Dermis blood vessel endothelial cell (primary cell): ENCODE data around the gene RSPH4A. TPM values are rescaled to one million over a fixed set of nuclear protein-coding genes. Genes with fewer than 3 reads are reported as not detected.
"Not testable (repeated sequence)": the region's sequence is repeated elsewhere in the genome, so short reads cannot be mapped to it uniquely, and the experiment has no call there.

Source experiments
- DNase-seq: peaks from one replicate; pipeline ENCODE4 v3.0.0; 2010
- total RNA-seq: library from RNA; depleted of rRNA; stranded (reverse); fragments of >200 nt; gene quantifications from 2 replicates; pipeline ENCODE4 v1.2.3, GENCODE V29; 2014

The RSPH4A gene
- 0.47 and 0.68 TPM in 2 replicates for total RNA-seq

DNA sequence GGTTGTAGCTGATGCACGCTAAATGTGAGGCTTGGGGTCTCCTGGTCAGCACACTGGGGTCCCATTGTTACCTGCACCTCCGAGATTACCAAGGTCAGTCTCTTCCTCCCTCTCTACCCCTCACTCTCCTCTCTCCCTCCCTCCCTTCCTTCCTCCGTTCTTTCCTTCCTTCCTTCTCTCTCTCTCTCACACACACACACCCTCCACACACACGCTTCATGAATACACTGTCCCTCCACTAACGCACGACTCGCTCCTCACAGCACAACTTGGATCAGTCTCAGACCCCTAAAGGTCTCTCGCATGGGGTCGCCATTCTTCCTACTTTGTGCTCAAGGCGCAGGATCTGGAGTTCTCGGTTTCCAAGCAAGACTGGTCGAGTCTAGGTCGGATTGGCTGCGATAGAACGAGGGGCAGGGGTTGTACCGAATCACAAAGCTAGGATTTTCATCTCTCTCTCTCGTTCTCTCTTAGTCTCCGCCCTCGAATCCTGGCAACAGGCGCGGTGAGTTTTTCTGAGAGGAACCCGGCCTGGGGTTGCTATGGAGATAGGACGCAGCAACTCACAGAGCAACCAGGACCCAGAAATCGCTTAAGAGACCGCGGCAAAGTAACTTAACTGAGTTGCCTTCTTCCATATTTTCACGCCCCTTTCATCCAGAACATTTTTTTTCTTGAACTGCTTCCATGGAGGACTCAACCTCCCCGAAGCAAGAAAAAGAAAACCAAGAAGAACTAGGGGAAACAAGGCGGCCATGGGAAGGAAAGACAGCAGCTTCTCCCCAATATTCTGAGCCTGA is at the start of gene RSPH4A:
Gene RSPH4A, plus strand, starts transcription at position 543 of the 800 bp plus-strand sequence. Its CDS starts 145 bp downstream, at position 688.
- DNase-seq = peak; percentile 96

DNA sequence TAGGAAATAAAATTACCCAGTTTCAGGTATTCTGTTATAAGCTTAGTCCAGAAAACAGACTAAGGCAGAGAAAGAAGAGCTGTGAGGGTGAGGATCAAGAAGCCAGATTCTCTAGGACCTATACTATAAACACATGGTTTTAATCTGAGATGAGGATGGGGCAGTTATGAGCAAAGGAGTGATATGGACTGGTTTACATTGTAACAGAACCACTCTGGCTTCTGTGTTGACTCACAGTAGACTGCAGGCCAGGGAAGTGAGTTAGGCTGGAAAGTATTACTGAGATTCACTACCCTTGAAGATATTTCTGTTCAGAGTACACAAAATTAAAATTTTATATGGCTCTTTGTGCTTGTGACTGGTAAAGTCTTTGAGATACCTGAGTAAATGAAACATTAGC is 48.2 kb upstream of the RSPH4A start:
- DNase-seq = no peak

DNA sequence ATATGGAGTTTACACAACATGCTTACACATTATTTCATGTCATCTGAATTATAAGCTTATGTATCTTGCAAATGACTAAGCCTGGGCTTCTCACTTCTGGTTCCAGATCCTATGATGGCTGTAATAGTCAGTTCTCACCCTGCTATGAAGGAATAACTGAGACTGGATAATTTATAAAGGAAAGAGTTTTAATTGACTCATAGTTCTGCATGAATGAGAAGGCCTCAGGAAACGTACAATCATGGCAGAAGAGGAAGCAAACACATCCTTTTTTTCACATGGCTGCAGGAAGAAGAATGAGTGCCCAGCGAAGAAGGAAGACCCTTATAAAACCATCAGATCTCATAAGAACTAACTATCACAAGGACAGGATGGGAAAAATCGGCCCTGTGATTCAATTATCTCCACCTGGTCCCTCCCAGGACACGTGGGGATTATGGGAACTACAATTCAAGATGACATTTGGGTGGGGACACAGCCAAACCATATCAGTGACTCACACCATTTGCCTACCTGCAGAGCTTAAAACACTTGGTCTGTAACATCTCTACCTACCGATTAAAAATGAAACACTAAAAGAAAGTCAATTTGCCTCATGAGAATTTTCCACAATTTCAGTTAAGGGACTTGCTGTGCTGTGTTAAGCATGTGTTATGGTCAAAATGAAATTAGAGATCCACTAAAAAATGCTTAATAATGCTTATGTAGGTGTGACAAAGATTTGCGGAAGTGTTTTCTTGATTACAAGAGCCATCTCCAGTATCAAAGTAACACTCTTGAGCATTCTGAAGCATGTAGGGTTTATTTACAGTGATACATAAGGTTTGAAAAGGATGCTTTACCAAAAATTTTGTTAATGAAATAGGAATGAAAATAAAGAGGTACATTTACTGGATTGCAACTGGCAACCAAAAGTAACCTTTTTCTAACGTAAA is 47.2 kb upstream of the RSPH4A start:
- DNase-seq = peak; percentile 19

DNA sequence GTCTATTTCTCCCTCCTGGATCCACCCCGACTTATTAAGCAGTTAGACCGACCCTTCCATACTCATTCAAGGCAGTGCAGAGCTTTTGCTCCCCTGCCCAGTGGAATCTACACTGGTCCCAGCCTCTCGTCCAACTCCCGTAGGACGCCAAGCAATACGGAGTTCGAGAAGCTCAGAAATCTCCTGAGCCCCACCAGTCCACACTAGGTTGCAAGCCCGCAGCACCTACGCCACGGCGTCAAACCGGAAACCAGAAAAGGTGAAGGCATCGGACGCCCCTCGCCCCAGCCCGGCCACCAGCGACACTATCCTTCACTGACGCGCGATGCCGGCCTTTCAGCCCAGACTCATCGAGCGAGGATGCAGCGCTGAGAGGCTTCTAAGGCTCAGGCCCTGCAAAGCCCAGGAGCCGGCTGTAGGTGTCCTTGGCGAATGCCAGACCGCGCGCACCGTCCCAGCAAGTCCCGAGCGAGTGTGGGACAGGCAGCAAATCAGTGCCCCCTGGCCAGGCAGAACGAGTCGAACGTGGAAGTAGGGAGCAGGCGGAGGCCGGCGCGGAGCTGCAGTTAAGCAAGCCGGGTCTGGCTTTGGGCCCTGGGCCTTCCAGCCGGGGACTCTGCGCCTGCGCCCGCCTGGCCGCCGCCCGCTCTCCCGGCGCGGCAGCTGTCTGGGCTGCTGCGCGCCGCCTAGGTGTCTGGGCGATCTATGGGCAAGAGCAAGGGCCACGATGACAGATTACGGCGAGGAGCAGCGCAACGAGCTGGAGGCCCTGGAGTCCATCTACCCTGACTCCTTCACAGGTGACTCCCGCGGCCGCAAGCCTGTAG is 45.2 kb upstream of the RSPH4A start, which contains the start of gene RWDD1:
Gene RWDD1, plus strand, starts transcription at position 649 of the 827 bp plus-strand sequence. Its CDS starts 79 bp downstream, at position 728.
- DNase-seq = peak; percentile 100

DNA sequence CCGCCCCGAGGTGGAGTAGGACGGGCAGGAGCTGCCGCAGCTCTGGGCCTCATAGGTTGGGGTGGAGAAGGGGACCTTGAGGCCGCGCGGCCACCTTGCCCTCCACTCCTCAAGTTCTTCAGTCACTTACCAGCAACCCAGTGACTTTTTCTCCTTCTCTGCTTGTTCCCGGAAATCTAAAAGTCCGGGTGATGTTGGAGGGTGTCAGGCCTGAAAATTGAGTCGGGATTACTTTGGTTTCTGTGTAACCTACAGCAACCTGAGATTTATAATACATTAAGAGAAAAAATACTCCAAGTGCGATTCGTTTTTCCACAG is 44.6 kb upstream of the RSPH4A start:
- DNase-seq = no peak

DNA sequence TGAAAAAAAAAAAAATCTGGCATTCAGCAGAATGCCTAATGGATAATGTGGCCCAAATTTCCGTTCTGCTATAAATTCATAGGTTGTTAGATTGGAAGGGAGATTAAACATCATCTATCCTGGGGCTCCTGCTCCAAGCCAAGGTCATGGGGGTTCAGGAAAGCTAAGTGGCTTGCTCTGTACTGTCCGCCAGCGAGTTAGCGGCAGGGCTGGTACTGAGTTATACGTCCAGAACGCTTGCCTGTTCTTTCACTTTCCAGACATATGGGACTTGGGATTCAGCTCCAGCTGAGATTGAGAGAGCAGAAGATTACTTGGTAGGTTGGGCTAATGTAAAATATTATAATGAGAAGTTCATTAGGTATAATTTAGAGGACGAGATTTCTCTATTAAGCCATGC is 44.1 kb upstream of the RSPH4A start:
- peak; percentile 61 for DNase-seq

DNA sequence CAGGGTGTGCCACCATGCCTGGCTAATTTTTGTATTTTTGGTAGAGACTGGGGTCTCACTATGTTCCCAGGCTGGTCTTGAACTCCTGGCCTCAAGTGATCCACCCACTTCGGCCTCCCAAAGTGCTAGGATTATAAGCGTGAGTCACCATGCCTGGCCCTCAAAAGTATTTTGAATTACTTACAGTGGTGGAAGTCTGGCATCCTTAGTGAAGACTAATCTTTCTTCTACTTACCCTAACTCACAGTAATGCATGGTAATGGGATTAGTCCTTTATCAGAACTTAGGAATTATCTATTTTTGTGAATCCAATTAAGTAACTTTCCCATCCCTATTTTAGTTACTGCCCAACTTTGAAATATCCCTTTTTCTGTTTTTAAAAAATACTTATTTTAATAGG is 41.1 kb upstream of the RSPH4A start:
- no peak for DNase-seq

DNA sequence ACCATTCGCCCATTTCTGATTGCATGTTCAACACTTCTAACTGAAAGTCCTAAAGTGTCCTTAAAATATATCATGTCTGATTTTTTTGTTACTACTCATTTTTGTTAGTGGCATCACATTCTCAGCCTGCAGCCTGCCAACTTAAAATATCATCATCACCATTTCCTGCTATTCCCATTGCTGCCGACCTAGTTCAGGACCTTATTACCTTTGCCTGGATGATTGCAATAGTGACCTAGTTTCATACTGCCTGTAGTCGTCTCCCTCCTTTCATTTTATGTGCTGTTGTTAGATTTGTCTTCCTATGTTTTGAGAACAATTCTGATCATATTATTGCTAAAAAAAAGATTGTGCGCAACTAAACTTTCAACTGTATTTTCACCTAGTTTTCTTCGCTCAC is 38.8 kb upstream of the RSPH4A start:
- no peak for DNase-seq

DNA sequence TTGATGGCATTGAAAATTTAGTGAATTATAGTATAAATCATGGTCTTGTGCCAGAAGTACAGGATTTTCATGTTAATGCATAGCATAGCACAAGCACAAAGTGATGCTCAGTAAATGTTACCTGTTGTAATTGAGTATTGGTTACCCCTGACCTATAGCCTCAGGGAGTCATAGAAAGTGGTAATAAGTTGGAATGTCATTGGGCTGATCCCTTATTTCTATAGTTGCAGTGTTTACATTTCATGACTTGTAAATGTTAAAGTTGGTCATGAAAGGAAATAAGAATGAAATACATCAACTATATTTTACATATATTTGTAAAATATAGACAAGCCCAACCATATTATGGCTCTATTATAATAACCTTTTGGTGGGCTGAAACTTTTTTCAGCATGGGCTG is 37.9 kb upstream of the RSPH4A start:
- no peak for DNase-seq

DNA sequence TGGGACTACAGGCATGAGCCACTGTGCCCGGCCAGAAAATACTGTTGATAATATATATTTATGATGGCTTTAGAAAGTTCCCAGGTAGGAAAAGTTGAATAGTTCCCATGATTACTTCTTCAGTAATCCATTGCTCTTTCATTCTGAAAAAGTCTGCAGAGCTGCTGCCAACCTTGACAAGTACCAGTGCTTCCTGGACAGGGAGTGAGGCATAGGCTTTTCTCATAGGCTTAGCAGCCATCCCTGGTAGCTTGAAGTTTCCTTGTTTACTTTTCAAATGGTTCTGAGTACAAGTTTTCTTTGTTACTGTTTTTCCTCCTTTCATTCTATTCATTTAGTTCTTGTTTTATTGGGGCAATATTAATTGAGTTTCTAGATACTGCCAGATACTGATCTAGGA is 37.1 kb upstream of the RSPH4A start:
- DNase-seq = no peak

DNA sequence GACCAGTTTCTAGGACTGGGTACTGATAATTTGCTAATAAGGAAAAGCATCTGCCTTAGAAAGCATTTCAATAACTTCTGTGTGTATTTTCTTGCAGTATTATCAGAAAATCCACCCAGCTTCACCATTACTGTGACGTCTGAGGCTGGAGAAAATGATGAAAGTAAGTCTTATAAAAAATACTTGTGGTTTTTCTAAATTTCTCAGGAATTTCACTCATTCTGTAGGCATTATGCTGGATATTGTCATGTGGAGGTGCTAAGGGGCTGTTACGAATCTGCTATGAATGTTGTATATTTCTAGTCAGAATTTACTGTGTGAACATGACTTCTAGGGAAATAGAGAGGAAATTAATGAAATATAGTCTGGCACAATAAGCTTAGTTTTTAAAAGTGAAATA is 36.1 kb upstream of the RSPH4A start:
- no peak for DNase-seq

DNA sequence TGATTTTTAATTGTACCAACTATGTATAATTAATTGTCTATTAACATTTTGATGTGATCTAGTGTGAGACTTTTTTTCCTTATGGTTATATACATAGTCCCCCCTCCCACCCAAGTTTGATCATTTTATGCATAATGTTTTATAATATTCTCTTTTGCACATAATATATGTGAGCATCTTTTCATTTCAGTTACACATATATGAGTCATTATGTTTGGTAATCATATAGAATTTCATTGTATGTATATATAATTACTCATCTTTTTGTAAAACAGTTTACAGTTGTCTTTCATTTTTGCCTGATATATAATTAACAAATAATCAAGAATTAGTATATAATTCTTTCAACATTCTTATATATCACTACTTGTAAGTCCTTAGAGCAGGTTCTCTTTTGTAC is 30.0 kb upstream of the RSPH4A start:
- DNase-seq = no peak

DNA sequence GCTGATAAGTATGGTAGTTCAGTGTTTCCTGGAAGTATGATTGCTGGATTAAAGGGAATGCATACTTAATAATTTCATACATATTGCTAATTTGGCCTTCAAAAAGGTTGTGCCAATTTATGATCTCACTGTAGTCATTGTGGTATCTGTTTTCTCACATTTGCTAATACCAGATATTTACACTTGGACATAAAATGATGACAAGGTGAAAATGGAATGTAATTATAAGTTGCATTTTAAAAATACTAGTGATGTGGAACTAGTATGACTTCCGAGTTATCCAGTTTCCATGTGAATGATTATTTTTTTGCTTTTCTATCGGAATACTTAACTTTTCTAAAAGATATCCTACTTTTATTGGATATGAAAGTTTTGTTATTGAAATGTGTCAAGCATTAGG is 29.5 kb upstream of the RSPH4A start:
- DNase-seq = no peak

DNA sequence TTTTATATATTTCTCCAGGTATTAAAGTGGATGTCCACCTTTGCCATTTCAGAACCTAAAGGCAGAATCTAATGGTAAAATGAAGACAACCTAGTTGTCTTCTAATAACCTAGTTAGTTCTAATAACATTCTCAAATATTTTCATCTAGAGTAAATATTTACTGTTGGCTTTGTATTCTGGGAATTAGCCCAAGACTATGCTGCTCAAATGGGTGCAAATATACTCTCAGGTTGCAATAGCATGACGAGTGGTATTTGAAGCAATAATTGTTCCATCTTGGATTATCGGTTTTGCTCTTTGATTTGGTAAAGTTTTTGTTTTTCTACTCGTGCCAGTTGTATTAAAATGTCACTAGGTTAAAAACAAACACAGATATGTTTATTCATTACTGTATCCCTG is 21.0 kb upstream of the RSPH4A start:
- DNase-seq = no peak

DNA sequence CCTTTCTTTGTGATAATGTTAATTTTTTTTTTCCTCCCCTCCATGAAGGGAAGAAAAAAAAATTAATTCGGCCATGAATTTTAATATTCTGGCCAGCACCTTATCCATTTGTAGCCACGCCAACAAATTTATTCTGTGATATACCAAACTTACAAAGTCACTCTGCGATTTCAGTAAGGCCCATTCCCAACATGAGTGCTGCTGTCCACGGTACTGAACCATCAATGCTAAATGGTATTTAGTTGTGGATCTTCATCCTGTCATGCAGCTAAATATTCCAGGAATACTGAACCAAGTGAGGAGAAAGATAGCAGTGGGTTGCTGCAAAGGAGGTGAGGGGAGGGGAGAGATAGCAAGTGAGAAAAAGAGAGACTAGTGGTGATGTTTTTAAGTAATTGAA is 19.5 kb upstream of the RSPH4A start:
- DNase-seq = peak; percentile 49

DNA sequence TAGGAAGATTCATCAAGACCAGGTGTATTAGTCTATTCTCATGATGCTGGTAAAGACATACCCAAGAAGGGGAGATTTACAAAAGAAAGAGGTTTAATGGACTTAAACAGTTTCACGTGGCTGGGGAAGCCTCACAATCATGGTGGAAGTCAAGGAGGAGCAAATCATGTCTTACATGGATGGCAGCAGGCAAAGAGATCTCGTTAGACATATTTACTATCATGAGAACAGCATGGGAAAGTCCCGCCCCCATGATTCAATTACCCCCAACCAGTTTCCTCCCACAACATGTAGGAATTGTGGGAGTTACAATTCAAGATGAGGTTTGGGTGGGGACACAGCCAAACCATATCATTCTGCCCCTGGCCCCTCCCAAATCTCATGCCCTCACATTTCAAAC is 12.4 kb upstream of the RSPH4A start:
- not testable (repeated sequence) for DNase-seq

DNA sequence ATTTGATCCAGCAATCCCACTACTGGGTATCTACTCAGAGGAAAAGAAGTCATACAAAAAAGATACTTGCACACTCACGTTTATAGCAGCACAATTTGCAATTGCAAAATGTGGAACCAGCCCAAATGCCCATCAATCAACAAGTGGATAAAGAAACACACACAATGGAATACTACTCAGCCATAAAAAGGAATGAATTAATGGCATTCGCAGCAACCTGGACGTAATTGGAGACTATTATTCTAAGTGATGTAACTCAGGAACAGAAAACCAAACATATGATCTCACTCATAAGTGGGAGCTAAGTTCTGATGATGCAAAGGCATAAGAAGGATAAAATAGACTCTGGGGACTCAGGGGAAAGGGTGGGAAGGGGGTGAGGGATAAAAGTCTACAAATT is 11.4 kb upstream of the RSPH4A start:
- not testable (repeated sequence) for DNase-seq

DNA sequence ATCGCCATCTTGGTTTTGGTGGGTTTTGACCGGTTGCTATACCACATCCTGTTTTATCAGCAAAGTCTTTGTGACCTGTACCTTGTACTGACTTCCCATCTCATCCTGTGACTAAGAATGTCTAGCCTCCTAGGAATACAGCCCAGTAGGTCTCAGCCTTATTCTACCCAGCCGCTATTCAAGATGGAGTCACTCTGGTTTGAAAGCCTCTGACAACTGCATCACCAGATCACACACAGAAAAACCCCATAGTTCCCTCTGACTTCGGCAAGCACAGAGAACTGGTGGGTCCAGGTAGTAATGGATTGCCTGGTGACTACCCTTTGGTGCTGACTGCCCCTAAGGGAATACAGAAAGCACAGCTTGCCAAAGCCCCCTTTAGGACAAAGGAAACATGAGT is 10.3 kb upstream of the RSPH4A start:
- DNase-seq = no peak

DNA sequence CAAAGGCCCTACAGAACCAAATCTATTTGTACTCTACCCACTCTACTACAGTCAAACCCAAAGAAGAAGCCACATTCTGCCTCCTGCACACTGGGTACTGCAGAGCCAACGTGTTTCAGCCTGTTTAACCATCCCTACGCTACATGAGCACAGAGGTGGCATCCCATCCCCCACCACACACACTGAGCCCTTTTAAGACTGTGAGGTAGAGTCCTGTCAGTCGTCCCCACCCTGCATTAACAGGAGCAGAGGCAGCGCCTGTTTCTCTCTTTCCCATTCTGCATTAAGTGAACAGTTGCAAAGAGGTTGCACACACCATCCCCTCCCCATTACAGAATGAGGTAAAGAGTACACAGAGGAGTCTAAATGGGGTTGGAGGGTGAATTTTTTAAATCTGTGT is 5.2 kb upstream of the RSPH4A start:
- DNase-seq = no peak

DNA sequence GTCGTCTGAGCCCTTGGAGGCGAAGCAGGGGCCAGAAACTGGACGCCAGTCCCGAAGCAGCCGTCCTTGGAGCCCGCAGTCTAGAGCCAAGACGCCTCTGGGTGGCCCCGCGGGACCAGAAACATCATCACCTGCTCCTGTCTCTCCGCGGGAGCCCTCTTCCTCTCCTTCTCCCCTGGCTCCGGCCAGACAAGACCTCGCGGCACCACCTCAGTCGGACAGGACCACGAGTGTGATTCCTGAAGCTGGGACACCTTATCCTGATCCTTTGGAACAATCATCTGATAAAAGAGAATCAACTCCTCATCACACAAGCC is 416 bp downstream of the RSPH4A start:
- no peak for DNase-seq

DNA sequence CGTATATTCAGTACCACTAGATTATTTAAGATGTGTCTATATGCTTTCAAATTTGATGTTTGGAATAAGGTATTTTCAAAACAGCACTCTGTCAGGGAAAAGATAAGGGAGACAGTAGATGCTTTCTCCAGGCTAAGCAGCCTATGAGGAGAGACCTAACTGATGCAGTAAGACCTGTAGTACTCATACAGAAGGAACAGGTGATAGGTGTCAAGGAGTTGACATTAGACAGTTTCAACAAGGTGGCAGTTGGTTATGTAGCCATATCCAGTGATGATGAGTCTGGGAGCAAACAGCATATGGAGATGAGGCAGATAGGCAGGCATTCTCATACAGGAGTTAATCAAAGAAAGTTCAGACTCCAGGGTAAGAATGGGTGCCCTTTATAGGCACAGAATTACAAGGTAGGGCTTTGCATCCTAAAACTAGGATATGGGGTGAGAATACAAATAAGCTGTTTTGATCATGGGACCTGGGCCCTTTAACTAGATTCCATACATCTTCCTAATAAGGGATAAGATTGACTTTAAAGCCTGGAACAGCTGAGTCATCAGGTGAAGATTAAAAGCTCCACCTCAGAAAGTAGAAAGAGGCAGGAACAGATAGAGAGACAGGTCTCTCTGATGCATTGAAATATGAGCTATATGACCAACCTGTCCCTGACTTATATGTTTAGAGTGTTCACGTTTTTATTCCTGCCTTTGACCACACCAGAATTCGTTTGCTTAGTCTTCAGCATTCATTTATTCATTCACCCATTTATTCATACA is 7.9 kb downstream of the RSPH4A start:
- DNase-seq = no peak

DNA sequence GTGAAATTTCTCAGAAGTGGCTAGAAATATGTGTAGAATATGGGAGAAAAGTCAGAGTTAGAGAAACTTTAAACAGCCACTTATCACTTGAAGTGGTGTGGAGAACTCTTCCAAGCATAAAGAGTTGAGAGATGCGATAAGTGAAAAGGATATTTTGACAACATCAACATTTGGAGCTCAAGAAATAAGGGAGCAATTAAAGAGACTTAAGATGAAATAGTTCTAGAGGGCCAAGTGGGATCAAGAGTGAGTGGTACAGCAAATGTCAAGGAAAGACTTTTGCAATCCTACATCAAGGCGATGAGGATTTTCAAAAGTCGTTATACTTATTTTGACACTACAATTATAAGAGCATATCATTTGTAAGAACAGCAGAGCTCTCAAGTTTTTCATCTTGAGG is 9.6 kb downstream of the RSPH4A start:
- no peak for DNase-seq
